NCI-H82 treated with DMSO at 0.1 percent for 48 hours (cell line): Measurements from ENCODE around the gene PPP1R12A.
"Not testable (repeated sequence)": the region's sequence is repeated elsewhere in the genome, so short reads cannot be mapped to it uniquely, and the experiment has no call there.

ENCODE experiments used
- DNase-seq: peaks from one replicate; lab custom pipeline; 2025; ENCODE audit not compliant: unreplicated experiment; lab: John Stamatoyannopoulos, UW

Gene PPP1R12A

DNA sequence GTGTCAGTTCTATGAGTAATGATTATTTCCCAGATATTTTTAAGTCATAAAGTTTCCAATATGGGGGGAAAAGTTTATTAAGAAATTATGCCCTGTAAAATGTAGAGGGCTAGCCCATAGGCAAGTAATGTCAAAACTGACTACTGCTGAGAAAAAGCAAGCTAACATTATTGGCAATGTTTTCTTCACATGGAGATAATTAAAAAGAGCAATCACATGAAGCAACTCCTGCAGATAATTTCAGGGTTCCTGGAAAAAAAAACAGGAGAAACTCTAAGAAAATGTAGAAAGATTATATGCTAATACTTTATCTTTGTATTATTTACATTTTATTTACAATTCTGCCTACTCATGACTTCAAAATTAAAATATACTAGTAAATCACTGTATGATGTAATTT lies 39.8 kb downstream of the PPP1R12A start:
- DNase-seq: no peak

DNA sequence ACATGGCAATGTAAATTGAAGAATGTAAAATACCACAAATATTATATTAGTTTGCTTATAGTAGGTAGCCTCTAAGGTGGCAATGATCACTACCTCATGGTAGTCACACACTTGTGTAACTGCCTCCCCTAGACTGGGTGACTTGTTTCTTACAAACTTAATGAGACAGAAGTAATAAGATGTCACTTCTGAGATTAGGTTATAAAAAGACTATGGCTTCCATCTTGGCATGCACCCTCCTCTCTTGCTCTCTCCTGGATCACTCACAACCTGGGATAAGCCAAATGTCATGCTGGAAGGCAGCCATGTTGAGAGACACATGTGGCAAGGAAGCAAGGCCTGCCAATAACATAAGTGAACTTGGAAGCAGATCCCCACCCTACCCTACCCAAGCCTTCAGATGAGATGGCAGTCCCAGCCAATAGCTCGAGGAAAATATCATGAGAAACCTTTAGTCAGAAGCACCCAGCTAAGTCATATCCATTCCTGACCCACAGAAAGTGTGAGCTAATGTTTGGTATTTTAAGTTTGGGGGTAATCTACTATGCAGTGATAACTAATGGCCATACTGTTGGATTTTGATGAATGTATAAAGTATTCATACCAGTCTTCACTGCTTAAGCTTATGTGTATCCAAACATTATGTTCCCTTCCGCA lies 43.3 kb downstream of the PPP1R12A start:
- no peak for DNase-seq

DNA sequence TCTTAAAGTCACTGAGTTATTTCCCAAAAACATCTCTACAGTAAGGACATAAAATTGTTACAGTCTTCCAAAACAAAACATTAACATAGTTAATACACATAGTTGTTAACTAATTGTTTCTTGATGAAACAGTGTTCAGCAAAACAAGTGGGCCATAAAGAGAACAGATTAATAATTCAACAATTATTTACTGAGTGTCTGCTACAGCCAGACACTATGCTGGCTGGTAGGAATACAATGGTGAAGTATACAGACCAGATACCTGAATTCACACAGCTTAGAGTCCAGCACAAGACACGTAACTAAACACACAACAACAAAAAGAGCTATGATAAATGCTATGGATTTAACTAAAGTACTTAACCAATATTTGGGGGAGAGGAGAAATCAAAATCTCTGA lies 47.0 kb downstream of the PPP1R12A start:
- no peak for DNase-seq

DNA sequence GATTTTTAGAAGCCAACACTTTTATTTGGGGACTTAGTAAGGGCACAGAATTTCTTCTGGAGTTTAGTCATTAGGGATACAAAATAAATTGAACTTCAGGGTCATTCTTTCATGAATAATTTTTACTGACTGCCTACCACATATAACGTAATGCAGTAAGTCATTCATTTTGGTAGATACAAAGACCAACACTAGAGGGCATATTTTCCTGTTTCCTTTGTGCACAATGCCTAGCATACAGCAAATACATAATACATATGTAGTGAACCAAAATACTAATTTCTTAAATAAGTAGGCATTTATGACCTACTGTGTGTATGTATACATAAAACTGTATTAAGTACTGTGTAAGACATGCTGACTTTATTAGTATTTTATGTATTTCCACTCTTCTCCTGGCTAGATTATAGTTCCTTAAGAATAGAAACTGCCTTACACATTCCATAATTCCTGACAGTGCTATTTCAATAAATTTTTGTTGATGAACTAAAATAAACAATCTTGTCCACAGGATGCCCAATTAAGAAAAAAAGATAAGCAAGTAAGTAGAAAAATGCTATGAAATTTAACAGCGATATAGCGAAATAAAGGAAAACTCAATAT lies 47.9 kb downstream of the PPP1R12A start:
- peak; percentile 37 for DNase-seq

DNA sequence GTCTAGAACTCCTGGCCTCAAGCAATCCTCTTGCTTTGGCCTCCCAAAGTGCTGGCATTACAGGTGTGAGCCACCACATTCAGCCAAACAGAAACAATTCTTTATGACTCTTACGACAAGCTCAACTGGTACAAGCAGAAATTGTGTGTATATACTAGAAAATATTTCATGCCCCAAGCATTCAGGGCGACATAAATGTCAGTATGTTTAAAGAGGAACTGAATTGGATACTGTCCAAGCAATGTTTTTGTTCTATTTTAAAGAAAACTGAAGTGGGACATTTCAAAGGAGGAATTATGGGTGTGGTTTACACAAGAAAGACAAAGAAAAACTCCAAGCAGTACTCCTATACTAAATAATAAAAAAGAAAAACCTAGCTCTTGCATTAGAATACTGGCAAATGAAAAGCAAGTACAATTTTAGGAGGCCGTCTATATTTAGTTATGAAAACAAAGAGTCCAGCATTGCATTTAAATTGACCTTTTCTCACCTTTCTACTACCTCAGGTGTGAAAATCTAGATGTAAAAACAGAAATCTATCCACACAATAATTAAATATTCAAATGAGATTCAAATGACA lies 48.9 kb downstream of the PPP1R12A start:
- DNase-seq: no peak

DNA sequence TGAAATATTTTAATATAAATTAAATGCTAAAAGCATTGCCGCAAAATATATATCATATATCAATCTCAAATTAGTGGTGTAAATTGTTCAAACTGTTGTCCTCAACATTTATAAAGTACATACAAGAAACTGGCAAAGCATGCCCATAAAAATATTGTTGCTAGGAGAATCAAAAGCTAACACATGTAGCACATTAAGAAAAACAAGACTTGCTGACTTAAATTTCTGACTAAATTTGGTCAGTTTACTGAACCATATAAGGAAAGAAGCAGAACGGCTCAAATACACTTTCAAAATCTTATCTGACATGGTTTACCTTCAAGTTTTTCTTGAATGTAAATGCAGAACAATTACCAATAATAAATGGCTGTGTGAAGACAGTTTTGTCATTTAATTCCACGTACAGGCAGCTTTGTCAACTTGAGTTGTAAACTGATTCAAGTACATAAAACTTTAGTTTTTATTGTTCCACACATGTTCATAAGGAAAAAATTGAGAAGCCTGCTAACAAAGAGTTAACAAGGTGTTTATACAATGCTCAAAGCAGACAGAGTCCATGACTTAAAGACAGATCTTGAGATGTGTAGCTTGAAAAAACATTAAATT lies 50.4 kb downstream of the PPP1R12A start:
- no peak for DNase-seq

DNA sequence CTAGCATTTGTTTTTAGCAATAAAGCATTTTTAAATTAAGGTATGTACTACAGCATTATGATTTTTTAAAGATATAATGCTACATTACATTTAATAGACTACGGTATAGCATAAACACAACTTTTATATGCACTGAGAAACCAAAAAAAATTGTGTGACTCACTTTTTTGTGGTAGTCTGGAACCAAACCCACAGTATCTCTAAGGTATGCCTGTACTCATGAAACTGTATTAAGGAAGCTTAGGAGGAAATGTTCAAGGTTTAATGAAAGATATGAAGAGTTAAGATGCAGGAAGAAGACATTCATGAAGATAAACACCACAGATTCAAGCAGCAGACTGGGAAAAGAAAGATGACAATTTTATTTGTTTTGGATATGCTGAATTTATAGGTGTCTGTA lies 51.7 kb downstream of the PPP1R12A start:
- DNase-seq: no peak

DNA sequence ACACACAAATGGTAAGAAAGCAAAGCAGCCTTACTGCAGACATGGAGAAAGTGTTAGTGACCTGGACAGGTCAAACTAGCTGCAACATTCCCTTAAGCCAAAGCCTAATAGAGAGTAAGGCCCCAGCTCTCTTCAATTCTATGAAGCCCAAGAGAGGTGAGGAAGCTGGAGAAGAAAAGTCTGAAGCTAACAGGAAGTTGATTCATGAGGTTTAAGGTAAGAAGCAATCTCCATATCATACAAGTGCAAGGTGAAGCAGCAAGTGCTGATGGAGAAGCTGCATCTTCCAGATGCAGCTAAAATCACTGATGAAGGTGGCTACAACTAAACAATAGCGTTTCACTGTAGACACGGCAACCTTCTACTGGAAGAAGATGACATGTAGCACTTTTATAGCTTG lies 53.5 kb downstream of the PPP1R12A start:
- DNase-seq: no peak

DNA sequence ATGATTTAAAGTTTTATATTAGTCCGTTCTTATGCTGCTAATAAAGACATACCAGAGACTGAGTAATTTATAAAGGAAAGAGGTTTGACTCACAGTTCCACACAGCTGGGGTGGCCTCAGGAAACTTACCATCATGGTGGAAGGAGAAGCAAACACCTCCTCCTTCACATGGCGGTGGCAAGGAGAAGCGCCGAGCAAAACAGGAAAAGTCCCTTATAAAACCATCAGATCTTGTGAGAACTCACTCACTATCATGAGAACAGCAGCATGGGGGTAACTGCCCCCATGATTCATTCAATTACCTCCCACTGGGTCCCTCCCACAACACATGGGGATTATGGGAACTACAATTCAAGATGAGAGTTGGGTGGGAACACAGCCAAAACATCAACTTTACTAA lies 56.4 kb downstream of the PPP1R12A start:
- DNase-seq: not testable (repeated sequence)

DNA sequence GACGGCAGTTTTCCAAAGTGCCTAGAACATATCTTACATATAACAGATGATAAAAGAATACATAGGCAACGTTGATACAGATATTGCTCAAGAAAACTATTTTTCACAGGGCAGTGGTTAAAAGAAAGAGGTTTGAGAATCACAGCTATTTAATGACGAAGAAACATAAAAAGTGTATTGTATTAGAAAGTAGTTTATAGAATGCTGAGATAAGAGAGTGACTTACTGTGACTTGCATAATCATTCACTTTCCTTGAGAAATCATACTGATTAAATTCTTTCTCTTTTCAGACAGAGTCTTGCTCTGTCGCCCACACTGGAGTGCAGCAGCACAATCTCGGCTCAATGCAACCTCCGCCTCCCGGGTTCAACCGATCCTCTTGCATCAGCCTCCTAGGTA lies 57.7 kb downstream of the PPP1R12A start:
- DNase-seq: no peak

DNA sequence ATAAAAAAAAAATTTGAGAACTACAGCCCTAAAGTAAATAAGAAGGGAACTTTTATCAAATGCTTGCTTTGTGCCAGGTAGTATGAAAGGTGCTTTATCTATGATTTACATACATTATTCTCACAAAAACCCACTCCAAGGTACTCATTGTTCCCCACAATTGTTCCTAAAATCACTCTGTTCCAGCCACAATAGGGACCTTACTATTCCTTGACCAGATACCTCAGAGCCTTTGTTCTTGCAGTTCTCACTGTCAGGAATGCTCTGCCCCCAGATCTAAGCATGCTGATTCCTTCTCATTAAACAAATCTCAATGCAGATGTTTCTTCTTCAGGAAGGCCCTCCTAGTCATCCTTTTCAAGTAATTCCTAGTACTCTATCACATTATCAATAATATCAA lies 60.2 kb downstream of the PPP1R12A start:
- DNase-seq: no peak

DNA sequence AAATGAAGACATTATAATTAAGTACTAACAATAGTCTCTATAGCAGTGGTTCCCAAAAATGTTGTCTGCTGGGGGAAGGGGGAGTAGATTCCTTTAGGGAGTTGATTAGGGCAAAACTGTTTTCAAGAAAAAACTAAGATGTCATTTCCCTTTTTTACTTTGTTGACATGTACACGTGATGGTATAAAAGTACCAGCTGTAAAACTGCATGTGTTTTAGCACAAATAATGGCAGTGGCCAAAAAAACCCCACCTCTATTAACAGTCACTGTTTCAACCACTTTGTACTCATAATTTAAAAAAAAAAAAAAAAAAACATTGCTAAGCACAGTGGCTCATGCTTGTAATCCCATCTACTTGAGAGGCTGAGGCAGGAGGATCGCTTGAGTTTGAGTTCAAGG lies 61.7 kb downstream of the PPP1R12A start:
- DNase-seq: no peak

DNA sequence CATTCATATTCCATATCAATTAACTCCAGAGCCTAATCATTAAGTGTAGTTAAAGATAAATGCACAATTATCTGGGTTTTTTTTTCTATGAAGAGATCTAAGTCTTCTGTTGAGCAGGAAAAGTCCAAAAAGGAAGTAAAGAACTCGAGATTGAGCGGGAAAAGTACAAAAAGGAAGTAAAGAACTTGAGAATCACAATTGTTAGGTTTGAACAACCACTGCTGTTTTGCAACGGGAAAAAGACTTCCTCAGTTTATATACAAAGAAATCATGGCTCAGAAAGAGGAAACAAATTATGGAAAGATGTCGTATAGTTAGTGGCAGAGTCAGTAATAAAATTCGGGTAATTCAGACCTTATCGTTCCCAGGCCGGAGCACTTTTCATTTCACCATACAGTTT lies 63.3 kb downstream of the PPP1R12A start:
- no peak for DNase-seq

DNA sequence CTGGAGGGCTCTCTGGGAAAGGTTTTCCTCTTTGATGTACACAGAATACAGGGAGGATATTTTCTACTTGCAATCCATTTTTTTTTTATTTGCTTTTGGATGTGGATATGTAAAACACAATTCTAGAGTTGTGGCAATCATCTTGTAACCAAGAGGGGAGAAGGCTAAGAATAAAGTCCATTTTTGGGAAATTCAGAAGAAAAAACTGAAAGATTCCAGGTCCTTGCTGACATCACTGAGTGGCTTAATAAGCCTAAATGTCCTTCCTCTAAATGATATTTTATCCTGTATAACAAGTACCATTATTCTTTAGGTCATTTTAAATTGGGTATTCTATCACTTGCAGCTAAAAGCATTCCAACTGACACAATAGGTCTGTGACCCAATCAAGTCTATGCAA lies 64.0 kb downstream of the PPP1R12A start:
- no peak for DNase-seq

DNA sequence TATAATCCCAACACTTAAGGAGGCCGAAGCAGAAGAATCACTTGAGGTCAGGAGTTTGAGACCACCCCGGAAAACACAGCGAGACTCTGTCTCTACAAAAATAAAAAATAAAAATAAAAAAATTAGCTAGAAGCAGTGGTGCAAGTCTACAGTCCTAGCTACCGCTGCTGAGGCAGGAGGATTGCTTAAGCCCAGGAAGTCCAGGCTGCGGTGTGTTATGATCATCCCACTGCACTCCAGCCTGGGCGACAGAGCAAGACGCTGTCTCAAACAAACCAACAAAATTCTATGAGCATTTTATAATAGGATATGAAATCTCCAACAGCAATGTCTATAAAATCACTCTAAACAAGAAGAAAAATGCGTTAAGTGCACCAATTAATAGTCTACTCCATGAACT lies 75.3 kb downstream of the PPP1R12A start:
- DNase-seq: no peak

DNA sequence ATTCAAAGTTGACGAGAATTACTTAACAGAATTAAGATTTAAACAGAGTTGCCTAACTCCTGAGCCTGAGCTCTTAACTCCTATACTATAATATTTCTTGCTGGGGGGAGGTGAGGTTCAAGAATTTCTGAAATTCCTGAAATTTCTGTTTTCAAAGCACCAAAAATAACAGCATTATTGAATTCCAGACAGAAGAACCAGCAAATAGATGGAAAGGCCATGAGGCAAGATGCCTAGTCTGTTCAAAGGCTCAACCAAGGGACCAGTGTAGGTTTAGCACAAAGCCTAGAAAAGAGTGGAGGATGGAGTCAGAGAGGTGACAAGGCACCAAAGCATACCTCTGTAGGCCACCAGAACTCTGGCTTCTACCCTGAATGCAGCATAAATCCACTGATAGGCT lies 76.4 kb downstream of the PPP1R12A start:
- DNase-seq: no peak

DNA sequence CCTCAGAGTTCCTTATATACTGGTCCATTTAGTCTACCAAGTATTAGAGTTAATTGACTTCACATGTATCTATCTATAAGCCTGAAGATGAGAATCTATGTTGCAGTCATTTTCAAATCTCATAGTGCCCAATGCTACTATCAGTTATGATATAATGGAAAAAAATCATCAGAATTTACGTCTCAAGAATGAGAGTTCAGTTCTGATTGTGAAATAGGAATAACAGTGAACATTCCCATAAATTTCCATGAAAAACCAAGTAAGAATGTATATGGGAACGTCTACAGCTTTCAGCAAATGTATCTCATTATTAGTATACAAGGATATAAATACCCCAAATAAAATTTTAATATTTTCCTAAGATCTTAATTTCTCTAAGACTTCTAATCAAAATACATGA lies 77.2 kb downstream of the PPP1R12A start:
- DNase-seq: no peak

DNA sequence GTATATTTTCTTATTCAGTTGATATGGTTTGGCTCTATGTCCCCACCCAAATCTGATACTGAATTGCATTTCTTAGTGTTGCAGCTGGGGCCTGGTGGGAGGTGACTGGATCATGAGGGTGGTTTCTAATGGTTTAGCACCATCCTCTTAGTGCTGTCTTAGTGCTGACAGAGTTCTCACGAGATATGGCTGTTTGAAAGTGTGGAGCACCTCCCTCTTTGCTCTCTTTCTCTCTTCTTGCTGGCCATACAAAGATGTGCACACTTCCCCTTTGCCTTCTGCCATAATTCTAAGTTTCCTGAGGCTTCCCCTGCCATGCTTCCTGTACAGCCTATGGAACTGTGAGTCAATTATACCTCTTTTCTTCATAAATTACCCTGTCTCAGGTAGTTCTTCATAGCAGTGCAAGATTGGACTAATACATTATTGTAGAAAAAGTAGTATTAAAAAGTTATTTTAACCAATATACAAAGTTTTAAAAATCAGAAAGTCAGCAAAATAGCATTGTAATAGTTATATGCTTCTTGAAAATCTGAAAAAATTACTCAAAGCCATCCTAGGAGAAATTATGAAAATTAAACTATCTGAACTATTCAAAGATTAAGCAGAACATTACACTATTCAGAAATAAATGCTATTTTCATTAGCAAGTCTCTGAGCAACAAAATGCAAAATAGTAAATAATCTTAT lies 84.1 kb downstream of the PPP1R12A start:
- no peak for DNase-seq

DNA sequence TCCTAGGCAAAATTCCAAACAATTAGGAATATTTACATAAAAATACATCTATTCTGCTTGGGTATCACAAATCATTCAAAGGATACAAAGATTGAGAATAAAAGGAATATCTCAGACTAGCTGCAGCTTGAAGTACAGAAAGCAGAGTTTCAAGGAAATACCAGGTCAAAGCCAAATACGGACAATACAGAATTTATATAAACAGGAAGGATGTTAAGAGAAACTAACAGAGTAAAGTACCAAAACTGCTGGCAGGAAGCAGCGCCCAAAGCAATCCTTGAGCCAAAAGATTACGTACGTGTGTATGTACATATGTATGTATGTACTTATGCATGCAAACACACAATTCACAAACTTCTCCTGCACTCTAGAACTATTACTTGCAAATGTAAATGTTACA lies 86.6 kb downstream of the PPP1R12A start:
- no peak for DNase-seq

DNA sequence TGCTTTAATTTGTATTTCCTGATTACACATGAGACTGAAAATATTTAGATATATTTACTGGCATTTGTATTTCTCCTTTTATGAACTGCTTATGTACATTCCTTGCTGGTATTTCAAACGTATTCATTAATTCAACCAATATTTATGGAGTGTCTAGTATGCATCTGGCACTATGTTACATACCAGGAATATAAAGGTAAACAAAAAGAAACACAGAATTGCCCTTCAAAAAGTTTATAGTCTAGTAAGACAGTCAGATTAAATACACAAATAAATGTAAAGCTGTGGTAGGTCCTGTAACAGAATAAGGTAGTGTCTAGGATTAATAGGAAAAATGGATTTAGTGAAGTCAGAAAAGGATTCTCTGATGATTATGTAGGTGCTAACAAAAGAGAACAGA lies 87.5 kb downstream of the PPP1R12A start:
- DNase-seq: no peak

DNA sequence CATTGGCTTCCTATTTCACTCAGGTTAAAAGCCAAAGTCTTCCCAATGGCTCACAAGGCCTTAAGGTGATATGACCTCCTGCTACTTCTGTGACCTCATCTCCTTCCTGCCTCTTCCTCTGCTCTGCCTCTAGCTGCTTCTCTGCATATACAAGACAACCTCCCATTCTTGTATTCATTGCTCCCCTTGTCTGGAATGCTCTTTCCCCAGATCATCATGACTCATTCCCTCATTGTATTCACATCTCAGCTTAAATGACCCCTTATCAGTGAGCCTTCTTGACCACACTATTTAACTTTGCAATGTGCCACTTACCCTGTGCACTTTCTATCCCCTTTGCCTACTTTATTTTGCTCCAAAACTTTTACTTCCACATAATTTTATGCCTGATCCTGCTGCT lies 90.2 kb downstream of the PPP1R12A start:
- no peak for DNase-seq

DNA sequence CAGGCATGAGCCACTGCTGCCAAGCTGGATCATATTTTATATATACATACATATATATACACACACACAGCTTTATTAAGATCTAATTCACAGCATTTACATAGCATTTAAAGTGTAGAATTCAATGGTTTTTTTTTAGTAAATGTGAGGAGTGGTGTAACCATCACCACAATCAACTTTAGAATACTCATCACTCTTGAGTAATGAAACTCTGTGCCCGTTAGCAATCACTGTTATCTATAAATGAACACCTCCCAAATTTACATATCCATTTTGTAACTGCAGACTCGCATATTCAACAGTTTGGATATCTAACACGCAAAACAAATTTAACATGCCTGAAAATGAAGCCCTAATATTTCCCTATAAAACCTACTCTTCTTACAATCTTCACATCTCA lies 90.9 kb downstream of the PPP1R12A start:
- no peak for DNase-seq
